Measurements from ENCODE around the gene RALA. TPM values are rescaled to one million over a fixed set of nuclear protein-coding genes. Genes with fewer than 3 reads are reported as not detected.
A peak's percentile ranks its signal among the peaks of the same experiment; 100 is the strongest.

Gene RALA
- total RNA-seq, 2 experiments from 2014 or later: 22.3 to 32.9 TPM

DNA sequence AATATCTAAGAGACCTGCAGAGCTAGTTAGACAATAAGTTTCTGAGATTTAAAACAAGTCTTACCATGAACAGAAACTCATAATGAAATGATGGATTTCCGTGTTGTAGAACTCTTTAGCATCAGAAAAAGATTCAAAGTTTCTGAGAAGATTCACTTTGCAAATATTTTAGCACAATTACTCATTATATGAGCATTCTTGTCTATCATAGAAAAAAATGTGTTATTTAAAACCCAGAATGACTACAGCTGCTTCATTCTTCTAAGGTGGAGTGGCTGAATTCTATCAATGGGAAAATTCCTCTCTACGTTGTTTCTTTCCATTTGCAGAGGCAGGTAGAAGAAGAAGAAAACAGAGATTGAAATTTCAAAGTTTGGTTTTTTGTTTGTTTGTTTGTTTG is 21.0 kb upstream of the RALA start:
- no peak for ATAC-seq
- no peak for DNase-seq
- no peaks in the 10 kb centered on the region for H3K9me3 Mint-ChIP-seq (ENCODE audit: low read depth)
- peaks cover 14% of the 10 kb centered on the region for H3K4me1 Mint-ChIP-seq
- H3K27me3 Mint-ChIP-seq: no peaks in the 10 kb centered on the region
- CTCF ChIA-PET: no interaction called here
- H3K36me3 Mint-ChIP-seq: peaks cover 2% of the 10 kb centered on the region
- H3K4me3 Mint-ChIP-seq: no peak overlapping the region
- no peak overlapping the region for H3K27ac Mint-ChIP-seq

DNA sequence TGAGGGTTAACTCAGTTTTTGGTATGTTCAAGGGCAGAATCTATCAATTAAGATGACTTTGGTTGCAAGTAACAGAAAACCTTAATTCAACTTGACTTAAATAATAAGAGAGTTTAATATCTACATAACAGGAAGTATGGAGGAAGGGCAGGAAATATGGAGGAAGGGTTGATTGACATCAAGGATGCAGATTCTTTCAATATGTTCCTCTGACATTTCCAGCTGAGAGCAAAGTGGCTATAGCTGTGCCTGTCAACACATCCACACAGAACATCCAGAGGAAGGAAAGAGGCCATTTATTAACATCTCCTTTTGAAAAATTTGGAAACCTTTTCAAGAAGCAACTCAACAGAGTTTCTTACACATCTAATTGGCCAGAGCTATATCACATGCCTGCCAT is 19.4 kb upstream of the RALA start:
- Mint-ChIP-seq H3K27me3 (peaks cover 6% of the 10 kb centered on the region), H3K4me1 (peaks cover 19% of the 10 kb centered on the region), H3K4me3 (no peak overlapping the region), H3K27ac (no peak overlapping the region), H3K36me3 (peaks cover 3% of the 10 kb centered on the region), H3K9me3 (ENCODE audit: low read depth) (no peaks in the 10 kb centered on the region)
- CTCF ChIA-PET: no interaction called here
- no peak for ATAC-seq
- DNase-seq: no peak

DNA sequence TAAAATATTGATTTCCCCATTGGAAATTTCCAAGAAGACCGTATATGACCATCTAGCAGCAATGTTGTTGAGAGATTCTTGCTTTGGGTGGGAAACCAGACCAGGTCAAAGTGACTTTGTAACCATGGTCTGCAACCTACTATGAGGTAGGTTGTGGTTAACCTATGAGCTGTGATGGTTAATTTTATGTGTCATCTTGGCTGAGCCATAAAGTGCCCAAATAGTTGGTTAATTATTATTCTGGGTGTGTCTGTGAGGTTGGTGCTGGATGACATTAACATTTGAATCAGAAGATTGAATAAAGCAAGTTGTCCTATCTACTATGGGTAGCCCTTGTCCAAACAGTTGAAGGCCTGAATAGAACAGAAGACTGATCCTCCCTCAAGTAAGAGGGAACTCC is 18.3 kb upstream of the RALA start:
- CTCF ChIA-PET: interaction anchor here (1.2 kb wide), 1 partner anchor 141 kb away, joined by 3 read pairs; no protein-coding TSS in a partner anchor
- ATAC-seq (no peak), DNase-seq (no peak)
- Mint-ChIP-seq H3K36me3 (peaks cover 5% of the 10 kb centered on the region), H3K4me3 (no peak overlapping the region), H3K27me3 (peaks cover 16% of the 10 kb centered on the region), H3K4me1 (peaks cover 27% of the 10 kb centered on the region), H3K9me3 (ENCODE audit: low read depth) (no peaks in the 10 kb centered on the region), H3K27ac (no peak overlapping the region)

DNA sequence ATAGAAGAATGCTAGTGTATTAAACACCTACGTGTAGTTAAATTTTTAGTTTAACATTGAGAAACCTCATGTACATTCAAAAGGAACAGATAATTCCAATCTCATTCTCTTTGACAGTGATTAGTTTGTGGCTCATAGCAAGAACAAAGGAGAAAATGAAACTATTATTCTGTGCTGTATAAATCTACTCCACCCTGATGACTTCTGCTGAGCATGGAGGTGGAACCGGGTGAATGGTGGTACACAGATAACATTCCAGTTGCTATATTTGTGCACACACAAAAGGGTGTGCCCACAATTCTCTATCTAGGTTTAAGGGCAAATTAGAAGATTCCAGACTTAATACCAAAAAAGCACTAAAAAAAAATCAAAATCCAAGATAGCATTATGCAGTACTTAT is 17.0 kb upstream of the RALA start:
- H3K27ac Mint-ChIP-seq: no peak overlapping the region
- CTCF ChIA-PET: no interaction called here
- H3K36me3 Mint-ChIP-seq: peaks cover 5% of the 10 kb centered on the region
- peaks cover 28% of the 10 kb centered on the region for H3K27me3 Mint-ChIP-seq
- ATAC-seq: no peak
- no peak overlapping the region for H3K4me3 Mint-ChIP-seq
- H3K9me3 Mint-ChIP-seq (ENCODE audit: low read depth): no peaks in the 10 kb centered on the region
- DNase-seq: no peak
- H3K4me1 Mint-ChIP-seq: peaks cover 27% of the 10 kb centered on the region

DNA sequence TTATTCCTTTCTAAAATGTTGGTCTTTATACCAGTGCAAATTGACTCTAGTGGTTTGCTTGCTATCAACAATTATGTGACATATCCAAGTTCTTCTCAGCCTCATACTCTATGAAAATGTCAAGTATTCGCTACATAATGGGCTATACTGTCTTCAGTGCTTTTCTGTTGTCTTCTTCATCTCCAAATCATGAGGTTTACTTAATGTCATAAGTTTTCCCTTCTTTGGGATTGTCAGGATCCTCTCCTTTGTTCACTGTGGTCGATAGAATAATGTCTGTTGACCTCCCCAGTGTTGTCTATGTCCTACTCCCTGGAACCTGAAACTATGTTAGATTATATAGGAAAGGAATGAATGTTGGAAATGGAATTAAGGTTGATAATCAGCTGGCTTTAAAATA is 16.4 kb upstream of the RALA start:
- Mint-ChIP-seq H3K9me3 (ENCODE audit: low read depth) (no peaks in the 10 kb centered on the region), H3K27ac (no peak overlapping the region), H3K36me3 (peaks cover 5% of the 10 kb centered on the region), H3K27me3 (peaks cover 29% of the 10 kb centered on the region), H3K4me3 (no peak overlapping the region), H3K4me1 (peaks cover 27% of the 10 kb centered on the region)
- ATAC-seq (no peak), DNase-seq (no peak)
- CTCF ChIA-PET: interaction anchor here (1.1 kb wide), 1 partner anchor 27 kb away, joined by 3 read pairs; no protein-coding TSS in a partner anchor

DNA sequence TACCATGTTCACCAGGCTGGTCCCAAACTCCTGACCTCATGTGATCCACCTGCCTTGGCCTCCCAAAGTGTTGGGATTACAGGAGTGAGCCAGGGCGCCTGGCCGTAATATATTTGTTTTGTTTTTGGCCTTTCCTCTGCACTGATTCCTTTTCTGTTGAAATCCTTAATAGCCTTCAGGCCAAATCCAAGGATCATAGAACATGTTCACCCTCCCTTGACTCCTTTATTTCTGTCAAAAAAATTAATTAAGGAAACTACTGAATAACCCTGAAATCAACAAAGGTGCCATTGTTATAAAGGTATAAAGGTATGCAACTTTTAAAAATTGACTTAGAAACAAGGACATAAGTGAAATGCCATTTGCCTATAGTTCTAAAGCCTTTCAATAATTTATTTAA is 15.5 kb upstream of the RALA start:
- H3K27ac Mint-ChIP-seq: no peak overlapping the region
- CTCF ChIA-PET: no interaction called here
- peaks cover 27% of the 10 kb centered on the region for H3K4me1 Mint-ChIP-seq
- no peak overlapping the region for H3K4me3 Mint-ChIP-seq
- DNase-seq: no peak
- no peaks in the 10 kb centered on the region for H3K9me3 Mint-ChIP-seq (ENCODE audit: low read depth)
- ATAC-seq: no peak
- peaks cover 5% of the 10 kb centered on the region for H3K36me3 Mint-ChIP-seq
- H3K27me3 Mint-ChIP-seq: peaks cover 35% of the 10 kb centered on the region

DNA sequence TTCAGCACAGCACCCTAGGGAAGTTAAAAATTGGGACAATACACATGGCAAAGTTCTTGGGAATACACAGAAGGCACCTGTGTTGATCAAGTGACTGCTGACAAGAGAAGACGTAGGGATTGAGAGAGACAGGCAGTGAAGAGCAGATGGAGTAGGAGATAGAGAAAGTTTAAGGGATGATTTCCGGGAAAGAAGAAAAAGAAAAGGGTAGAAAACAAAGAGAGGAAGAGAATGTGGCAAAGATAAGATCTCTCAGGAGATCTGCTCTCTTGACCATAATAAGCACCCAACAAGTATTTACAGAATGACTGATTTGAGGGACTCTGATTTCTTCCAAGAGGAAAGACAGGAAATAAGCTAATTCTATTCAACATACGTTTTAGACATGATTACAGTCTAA is 15.1 kb upstream of the RALA start:
- no peak for ATAC-seq
- Mint-ChIP-seq H3K27me3 (peaks cover 38% of the 10 kb centered on the region), H3K27ac (no peak overlapping the region), H3K36me3 (peaks cover 5% of the 10 kb centered on the region), H3K4me3 (no peak overlapping the region), H3K4me1 (peaks cover 27% of the 10 kb centered on the region), H3K9me3 (ENCODE audit: low read depth) (no peaks in the 10 kb centered on the region)
- CTCF ChIA-PET: no interaction called here
- DNase-seq: no peak

DNA sequence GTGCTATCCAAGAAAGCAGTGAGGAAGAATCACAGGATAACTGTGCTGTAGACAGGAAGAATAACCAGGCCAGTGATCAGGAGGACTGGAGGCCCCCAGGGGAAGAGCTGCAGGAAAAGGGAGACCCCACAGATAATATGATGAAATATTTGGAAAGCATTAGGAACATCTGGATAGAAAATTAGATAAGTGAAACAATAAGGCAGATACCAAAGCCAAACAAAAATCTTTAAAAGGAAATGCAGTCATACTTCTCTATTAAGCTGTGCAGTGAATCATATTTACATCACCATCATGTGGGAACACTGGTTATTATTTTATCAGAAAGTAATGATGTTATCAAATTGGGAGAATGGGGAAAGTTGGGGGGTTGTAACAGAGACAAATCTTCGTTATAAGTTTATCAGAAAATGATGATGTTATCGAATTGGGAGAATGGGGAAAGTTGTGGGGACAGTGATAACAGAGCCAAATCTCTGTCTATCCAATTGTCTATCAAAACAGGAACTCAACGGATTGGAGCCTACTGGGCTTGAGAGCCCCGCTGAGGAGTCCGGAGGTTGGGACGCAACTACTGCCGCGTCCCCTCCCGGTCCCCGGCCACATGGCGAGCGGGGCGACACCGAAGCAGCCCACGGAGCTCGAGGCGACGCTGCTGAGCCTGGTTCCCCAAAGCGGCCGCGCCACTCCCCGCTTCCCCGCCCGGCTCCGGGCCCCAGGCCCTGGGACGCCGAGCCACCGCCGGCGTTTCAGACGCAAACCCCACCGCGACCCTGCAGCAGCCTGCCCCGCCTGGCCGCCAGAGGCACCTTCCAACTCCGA is 14.0 kb upstream of the RALA start:
- H3K4me1 Mint-ChIP-seq: peaks cover 23% of the 10 kb centered on the region
- H3K27me3 Mint-ChIP-seq: peaks cover 38% of the 10 kb centered on the region
- H3K27ac Mint-ChIP-seq: no peak overlapping the region
- peak overlapping the region; percentile 8 for H3K4me3 Mint-ChIP-seq
- H3K36me3 Mint-ChIP-seq: peaks cover 5% of the 10 kb centered on the region
- H3K9me3 Mint-ChIP-seq (ENCODE audit: low read depth): no peaks in the 10 kb centered on the region
- peak; percentile 47 for ATAC-seq
- CTCF ChIA-PET: interaction anchor here (1.0 to 1.3 kb wide), 2 partner anchors 14 to 29 kb away, joined by 3 to 5 read pairs; partner anchors contain the start of gene RALA
- no peak for DNase-seq

DNA sequence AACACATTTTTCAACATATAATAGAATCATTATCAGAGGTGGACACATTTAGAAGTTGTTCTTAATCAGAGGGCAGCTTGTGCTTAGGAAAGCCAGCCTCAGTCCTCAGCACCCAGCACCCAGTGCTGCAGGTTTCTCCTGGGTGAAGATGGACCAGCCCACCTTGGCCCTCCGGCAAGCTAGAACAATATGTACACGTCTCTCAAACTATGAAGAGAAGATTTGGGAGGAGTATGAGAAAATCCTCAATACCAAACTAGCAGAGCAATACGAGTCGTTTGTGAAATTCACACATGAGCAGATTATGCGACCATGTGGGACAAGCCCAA is 13.5 kb upstream of the RALA start:
- peaks cover 21% of the 10 kb centered on the region for H3K4me1 Mint-ChIP-seq
- H3K4me3 Mint-ChIP-seq: peak overlapping the region; percentile 8
- H3K9me3 Mint-ChIP-seq (ENCODE audit: low read depth): no peaks in the 10 kb centered on the region
- H3K36me3 Mint-ChIP-seq: peaks cover 5% of the 10 kb centered on the region
- DNase-seq: no peak
- CTCF ChIA-PET: interaction anchor here (1.0 to 1.3 kb wide), 2 partner anchors 13 to 29 kb away, joined by 3 to 5 read pairs; partner anchors contain the start of gene RALA
- ATAC-seq: no peak
- no peak overlapping the region for H3K27ac Mint-ChIP-seq
- H3K27me3 Mint-ChIP-seq: peaks cover 38% of the 10 kb centered on the region

DNA sequence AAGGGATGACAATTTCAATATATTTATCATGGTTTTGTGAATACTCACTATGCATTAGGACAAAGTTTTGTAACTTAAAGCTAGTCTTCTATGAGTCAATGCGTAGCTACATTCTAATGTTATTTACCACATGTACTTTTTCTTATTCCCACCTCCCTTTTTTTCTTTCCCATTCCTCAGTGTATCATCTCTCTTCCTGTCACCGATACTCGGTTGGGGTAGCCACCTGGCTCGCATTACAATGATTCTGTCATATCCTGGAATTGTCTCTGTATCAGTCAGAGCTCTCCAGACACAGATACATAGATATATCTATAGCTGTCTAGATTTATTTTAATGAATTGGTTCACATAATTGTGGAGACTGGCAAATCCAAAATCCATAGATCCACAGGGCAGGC is 9.8 kb upstream of the RALA start:
- CTCF ChIA-PET: interaction anchor here (1.1 to 1.8 kb wide), 3 partner anchors 21 to 132 kb away, joined by 3 to 5 read pairs (median 3); no protein-coding TSS in a partner anchor
- DNase-seq: no peak
- ATAC-seq: no peak
- no peak overlapping the region for H3K4me3 Mint-ChIP-seq
- H3K27ac Mint-ChIP-seq: no peak overlapping the region
- H3K27me3 Mint-ChIP-seq: peaks cover 47% of the 10 kb centered on the region
- H3K36me3 Mint-ChIP-seq: peaks cover 3% of the 10 kb centered on the region
- no peaks in the 10 kb centered on the region for H3K9me3 Mint-ChIP-seq (ENCODE audit: low read depth)
- H3K4me1 Mint-ChIP-seq: peaks cover 9% of the 10 kb centered on the region

DNA sequence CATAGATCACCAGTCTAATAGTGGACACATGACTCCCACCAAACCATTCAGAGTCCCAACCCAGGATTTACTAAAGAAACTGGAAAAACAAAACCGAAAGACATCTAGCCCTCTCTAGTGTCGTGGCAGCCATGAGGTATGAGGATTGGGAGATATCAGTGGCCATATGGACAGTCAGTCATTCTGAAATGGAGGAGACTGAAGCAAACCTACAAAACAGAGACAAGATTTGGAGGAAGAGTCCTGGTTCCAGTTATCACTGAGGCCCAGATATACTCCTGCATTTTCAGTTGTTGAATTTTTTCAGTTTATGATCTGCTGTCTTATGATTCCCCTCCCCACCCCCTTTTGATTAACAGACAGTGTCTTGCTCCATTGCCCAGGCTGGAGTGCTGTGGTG is 9.1 kb upstream of the RALA start:
- CTCF ChIA-PET: interaction anchor here (1.1 to 1.8 kb wide), 3 partner anchors 21 to 131 kb away, joined by 3 to 5 read pairs (median 3); no protein-coding TSS in a partner anchor

DNA sequence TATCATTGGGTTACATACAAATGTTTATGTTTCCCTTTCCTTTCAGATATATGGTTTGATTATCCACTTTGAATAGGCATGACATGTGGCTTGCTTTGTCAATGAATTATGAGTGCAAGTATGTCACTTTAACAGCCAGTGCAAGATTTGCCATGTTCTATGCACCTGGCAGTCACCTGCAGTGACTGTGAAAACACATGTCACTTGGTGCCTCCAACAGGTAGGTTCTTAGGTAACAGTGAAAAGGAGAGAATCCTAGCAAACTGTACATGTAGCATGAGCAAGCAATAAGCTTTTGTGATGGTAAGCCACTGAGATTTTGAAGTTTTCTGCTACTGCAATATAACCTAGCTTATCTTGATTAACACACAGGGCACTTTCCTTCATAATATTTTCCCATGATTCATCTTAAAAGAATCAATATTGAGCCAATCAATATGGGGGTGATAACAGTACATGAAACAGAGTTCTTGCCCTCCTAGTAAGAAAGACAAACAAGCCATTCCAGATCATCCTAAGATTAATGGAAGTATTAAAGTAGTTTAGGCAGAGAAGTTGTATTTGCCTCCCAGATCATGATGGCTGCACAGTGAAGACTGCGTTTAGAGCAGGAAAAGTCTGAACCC is 7.9 kb upstream of the RALA start:
- ATAC-seq (no peak), DNase-seq (no peak)
- H3K27me3 Mint-ChIP-seq: peaks cover 33% of the 10 kb centered on the region
- no peaks in the 10 kb centered on the region for H3K9me3 Mint-ChIP-seq (ENCODE audit: low read depth)
- H3K4me1 Mint-ChIP-seq: no peaks in the 10 kb centered on the region
- H3K27ac Mint-ChIP-seq: no peak overlapping the region
- CTCF ChIA-PET: no interaction called here
- no peak overlapping the region for H3K4me3 Mint-ChIP-seq
- H3K36me3 Mint-ChIP-seq: peaks cover under 1% of the 10 kb centered on the region

More for the DNA sequence above, 9.1 kb upstream of the RALA start:
- Mint-ChIP-seq H3K27me3 (peaks cover 43% of the 10 kb centered on the region), H3K9me3 (ENCODE audit: low read depth) (no peaks in the 10 kb centered on the region), H3K4me1 (peaks cover 4% of the 10 kb centered on the region), H3K4me3 (no peak overlapping the region), H3K36me3 (peaks cover 1% of the 10 kb centered on the region), H3K27ac (no peak overlapping the region)
- DNase-seq (no peak), ATAC-seq (no peak)

DNA sequence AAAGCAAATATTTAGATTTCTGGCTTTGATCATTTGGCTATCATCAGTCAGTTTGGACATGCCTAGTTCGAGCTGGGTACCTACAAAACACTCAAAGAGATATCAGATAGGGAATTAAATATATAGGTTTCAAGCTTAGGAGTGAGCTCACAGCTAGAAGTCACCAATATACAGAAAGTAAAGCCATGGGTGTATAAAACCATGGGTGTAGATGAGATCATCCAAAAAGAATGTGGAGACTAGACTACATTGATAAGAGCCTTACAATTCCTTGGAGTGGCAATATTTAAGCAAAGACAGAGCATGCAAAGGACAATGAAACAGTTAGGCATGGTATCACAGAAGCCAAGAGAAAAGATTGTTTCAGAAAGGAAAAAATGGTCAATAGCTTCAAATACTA is 7.2 kb upstream of the RALA start:
- no peak overlapping the region for H3K27ac Mint-ChIP-seq
- H3K4me1 Mint-ChIP-seq: no peaks in the 10 kb centered on the region
- CTCF ChIA-PET: interaction anchor here (1.4 kb wide), 1 partner anchor 36 kb away, joined by 4 read pairs; no protein-coding TSS in a partner anchor
- H3K9me3 Mint-ChIP-seq (ENCODE audit: low read depth): no peaks in the 10 kb centered on the region
- ATAC-seq: no peak
- DNase-seq: no peak
- H3K36me3 Mint-ChIP-seq: peaks cover 2% of the 10 kb centered on the region
- H3K4me3 Mint-ChIP-seq: no peak overlapping the region
- H3K27me3 Mint-ChIP-seq: peaks cover 26% of the 10 kb centered on the region

DNA sequence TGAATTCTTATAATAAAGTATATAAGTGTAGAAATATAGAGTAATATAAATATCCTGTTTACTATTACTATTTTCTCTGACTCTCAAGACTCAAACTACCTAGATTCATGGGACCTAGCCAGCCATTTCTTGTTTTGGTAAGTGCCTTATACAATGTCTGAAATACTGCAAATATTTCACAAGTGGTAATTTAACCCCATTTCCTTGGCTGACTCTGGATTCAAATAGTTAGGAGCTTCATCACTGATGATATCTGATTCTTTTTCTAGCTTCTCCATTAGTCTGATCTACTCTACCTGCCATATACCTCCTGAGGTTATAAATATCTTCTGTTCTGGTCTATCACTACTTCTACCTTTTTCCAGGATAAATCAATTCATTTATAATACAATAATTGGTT is 6.4 kb upstream of the RALA start:
- peaks cover 3% of the 10 kb centered on the region for H3K4me1 Mint-ChIP-seq

More for the DNA sequence above, 6.4 kb upstream of the RALA start:
- CTCF ChIA-PET: interaction anchor here (1.3 to 1.4 kb wide), 2 partner anchors 36 to 53 kb away, joined by 3 to 4 read pairs; no protein-coding TSS in a partner anchor
- no peak overlapping the region for H3K4me3 Mint-ChIP-seq
- peaks cover 2% of the 10 kb centered on the region for H3K36me3 Mint-ChIP-seq
- peaks cover 24% of the 10 kb centered on the region for H3K27me3 Mint-ChIP-seq
- no peak overlapping the region for H3K27ac Mint-ChIP-seq
- no peak for ATAC-seq
- DNase-seq: no peak
- H3K9me3 Mint-ChIP-seq (ENCODE audit: low read depth): no peaks in the 10 kb centered on the region

Data from activated CD8-positive, alpha-beta memory T cell treated with anti-CD3 and anti-CD28 coated beads, Interleukin-2, amount 10 ng/mL, durations not matched to agents 7 days and 5 days (primary cell).